HL-60 (cell line): ENCODE data around the gene WDFY4.

ENCODE experiments used
- DNase-seq, 2 experiments: peaks; one replicate each; pipeline ENCODE4 v3.0.0-alpha.2; 2010 to 2020; ENCODE audit warnings: low read depth in 1 of 2, low spot score in 1 of 2
- H3K27ac ChIP-seq: fragments of 250-450 bp; sonication (Bioruptor Pico); replicated peaks from 2 replicates; pipeline ENCODE4 v1.5.1; 2020; ENCODE audit warnings: mild to moderate bottlenecking, moderate library complexity
- H3K27me3 ChIP-seq: fragments of 250-450 bp; sonication (Bioruptor Pico); 2 replicates; pipeline ENCODE4 v1.5.1; 2021; ENCODE audit warnings: mild to moderate bottlenecking, moderate library complexity; ENCODE audit not compliant: insufficient read depth, poor library complexity, severe bottlenecking
- H3K4me3 ChIP-seq: replicated peaks from 2 replicates; pipeline ENCODE4 v1.5.1; 2011; ENCODE audit warnings: mild to moderate bottlenecking, control low read depth, low read length; ENCODE audit not compliant: insufficient read depth
- CTCF ChIP-seq: IDR thresholded peaks from one replicate; pipeline ENCODE4 v1.5.1; 2011; ENCODE audit warnings: low read length, control low read depth, inconsistent platforms; ENCODE audit not compliant: insufficient read depth
- GABPA ChIP-seq: IDR thresholded peaks from 2 replicates; pipeline ENCODE4 v1.6.1; 2012; ENCODE audit warnings: low read depth
- POLR2AphosphoS5 ChIP-seq: IDR thresholded peaks from 2 replicates; pipeline ENCODE4 v1.6.1; 2012; ENCODE audit warnings: low read depth
- SPI1 ChIP-seq: IDR thresholded peaks from 2 replicates; pipeline ENCODE4 v1.6.1; 2012; ENCODE audit warnings: low read depth, mild to moderate bottlenecking, borderline replicate concordance
- TF ChIP-seq, protein P1 (sequence below): IDR thresholded peaks from 2 replicates; pipeline ENCODE4 v1.6.1; 2012; ENCODE audit warnings: low read depth; ENCODE audit not compliant: insufficient replicate concordance

Gene WDFY4

DNA sequence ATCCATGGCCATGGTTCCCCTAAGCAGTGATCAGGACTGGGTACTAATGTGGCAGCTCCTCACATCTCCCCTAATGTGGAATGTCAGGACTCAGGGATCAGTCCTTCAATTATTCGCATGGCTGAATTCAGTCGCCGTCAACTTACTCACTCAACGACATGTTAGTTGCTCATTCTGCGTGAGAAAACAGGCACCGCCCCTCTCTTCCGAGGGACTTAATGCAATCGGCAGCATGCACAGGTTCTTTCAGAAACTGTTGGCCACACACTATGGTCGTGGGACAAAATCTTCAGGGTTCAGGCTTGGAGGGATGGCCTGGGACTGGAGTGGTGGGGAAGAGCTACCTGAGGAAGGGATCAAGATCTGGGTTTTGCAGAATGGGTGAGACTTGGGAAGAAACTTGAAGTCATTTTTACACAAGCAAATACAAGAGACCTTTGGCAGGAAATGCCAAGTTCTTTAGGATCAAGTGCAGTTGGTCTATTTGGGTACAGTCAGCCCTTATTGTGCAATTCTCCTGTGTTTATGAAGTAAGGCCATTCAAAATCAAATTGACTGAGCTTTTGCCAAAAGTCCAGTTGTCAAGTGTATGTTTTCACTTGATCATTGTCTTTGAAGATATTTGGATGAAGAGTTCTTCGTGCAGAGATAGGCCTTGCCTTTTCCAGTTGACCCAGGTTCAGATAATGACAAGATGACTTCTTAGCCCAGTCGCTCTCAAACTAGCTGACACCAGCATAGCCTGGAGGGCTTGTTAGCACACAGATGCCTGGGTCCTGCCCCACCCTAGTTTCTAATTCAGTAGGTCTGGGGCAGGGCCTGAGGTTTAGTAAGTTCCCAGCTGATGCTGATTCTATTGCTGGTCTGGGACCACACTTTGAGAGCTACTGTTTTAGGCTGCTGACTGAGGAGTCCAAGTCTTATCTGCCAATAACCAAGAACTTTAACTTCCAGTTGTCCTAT lies 206.5 kb downstream of the WDFY4 start:
- TF ChIP-seq SPI1 (no peak), CTCF (no peak), POLR2AphosphoS5 (no peak), GABPA (no peak)
- TF ChIP-seq, protein P1, sequence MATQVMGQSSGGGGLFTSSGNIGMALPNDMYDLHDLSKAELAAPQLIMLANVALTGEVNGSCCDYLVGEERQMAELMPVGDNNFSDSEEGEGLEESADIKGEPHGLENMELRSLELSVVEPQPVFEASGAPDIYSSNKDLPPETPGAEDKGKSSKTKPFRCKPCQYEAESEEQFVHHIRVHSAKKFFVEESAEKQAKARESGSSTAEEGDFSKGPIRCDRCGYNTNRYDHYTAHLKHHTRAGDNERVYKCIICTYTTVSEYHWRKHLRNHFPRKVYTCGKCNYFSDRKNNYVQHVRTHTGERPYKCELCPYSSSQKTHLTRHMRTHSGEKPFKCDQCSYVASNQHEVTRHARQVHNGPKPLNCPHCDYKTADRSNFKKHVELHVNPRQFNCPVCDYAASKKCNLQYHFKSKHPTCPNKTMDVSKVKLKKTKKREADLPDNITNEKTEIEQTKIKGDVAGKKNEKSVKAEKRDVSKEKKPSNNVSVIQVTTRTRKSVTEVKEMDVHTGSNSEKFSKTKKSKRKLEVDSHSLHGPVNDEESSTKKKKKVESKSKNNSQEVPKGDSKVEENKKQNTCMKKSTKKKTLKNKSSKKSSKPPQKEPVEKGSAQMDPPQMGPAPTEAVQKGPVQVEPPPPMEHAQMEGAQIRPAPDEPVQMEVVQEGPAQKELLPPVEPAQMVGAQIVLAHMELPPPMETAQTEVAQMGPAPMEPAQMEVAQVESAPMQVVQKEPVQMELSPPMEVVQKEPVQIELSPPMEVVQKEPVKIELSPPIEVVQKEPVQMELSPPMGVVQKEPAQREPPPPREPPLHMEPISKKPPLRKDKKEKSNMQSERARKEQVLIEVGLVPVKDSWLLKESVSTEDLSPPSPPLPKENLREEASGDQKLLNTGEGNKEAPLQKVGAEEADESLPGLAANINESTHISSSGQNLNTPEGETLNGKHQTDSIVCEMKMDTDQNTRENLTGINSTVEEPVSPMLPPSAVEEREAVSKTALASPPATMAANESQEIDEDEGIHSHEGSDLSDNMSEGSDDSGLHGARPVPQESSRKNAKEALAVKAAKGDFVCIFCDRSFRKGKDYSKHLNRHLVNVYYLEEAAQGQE, result no peak
- H3K27me3 ChIP-seq, result no peaks in the 10 kb centered on the region
- H3K4me3 ChIP-seq, result no peak overlapping the region
- H3K27ac ChIP-seq, result no peak overlapping the region
- DNase-seq, result no peak

GRCh38 chr10:48894911-48895802 lies 210.5 kb downstream of the WDFY4 start:
- DNase-seq, result no peak
- no peak overlapping the region for H3K4me3 ChIP-seq
- H3K27me3 ChIP-seq, result no peaks in the 10 kb centered on the region
- TF ChIP-seq SPI1 (no peak), GABPA (no peak), CTCF (no peak), POLR2AphosphoS5 (no peak)
- TF ChIP-seq, protein P1, result no peak
- no peak overlapping the region for H3K27ac ChIP-seq

GRCh38 chr10:48895803-48896195 lies 211.1 kb downstream of the WDFY4 start:
- no peak for DNase-seq
- TF ChIP-seq POLR2AphosphoS5, result no peak
- no peak for TF ChIP-seq GABPA
- no peak for TF ChIP-seq SPI1
- H3K27me3 ChIP-seq, result no peaks in the 10 kb centered on the region
- no peak overlapping the region for H3K4me3 ChIP-seq
- no peak overlapping the region for H3K27ac ChIP-seq
